GM12865 (cell line): ENCODE results near the gene ATP13A2.

Experiments
- DNase-seq: peaks from one replicate; pipeline ENCODE4 v3.0.0; 2010; ENCODE audit warnings: low read depth
- H3K4me3 ChIP-seq: 2 replicates; pipeline ENCODE4 v1.5.1; 2011; ENCODE audit warnings: mild to moderate bottlenecking, low read depth, low read length, control low read depth
- CTCF ChIP-seq: IDR thresholded peaks from 2 replicates; pipeline ENCODE4 v1.5.1; 2011; ENCODE audit warnings: low read length, control low read depth, low read depth, inconsistent platforms; ENCODE audit not compliant: insufficient read depth; ENCODE audit errors: missing control alignments

Gene ATP13A2

GRCh38 chr1:17032741-17033140, 21.0 kb upstream of the ATP13A2 start:
- TF ChIP-seq CTCF: no peak

GRCh38 chr1:17031436-17031835, 19.7 kb upstream of the ATP13A2 start:
- no peak for DNase-seq
- no peak overlapping the region for H3K4me3 ChIP-seq
- TF ChIP-seq CTCF: no peak

More at GRCh38 chr1:17032741-17033140, 21.0 kb upstream of the ATP13A2 start:
- DNase-seq: no peak
- no peak overlapping the region for H3K4me3 ChIP-seq

- no peak for DNase-seq
- H3K4me3 ChIP-seq: no peak overlapping the region
- TF ChIP-seq CTCF: no peak
Measured at GRCh38 chr1:17030206-17030605, 18.5 kb upstream of the ATP13A2 start.

- DNase-seq: no peak
- TF ChIP-seq CTCF: no peak
- H3K4me3 ChIP-seq: no peak overlapping the region
Measured at GRCh38 chr1:17028662-17029188, 17.0 kb upstream of the ATP13A2 start.

- H3K4me3 ChIP-seq: no peak overlapping the region
- no peak for TF ChIP-seq CTCF
- no peak for DNase-seq
Measured at GRCh38 chr1:17027900-17028299, 16.2 kb upstream of the ATP13A2 start.

GRCh38 chr1:17027403-17027802, 15.7 kb upstream of the ATP13A2 start:
- TF ChIP-seq CTCF: no peak
- DNase-seq: no peak
- no peak overlapping the region for H3K4me3 ChIP-seq

GRCh38 chr1:17024721-17025120, 13.0 kb upstream of the ATP13A2 start:
- no peak overlapping the region for H3K4me3 ChIP-seq
- TF ChIP-seq CTCF: no peak

More at GRCh38 chr1:17024721-17025120, 13.0 kb upstream of the ATP13A2 start:
- DNase-seq: no peak
